ENCODE data around the gene MRPL50.

Gene MRPL50

GRCh38 chr9:101372327-101373118, 25.9 kb downstream of the MRPL50 start:
- no peak for DNase-seq

DNA sequence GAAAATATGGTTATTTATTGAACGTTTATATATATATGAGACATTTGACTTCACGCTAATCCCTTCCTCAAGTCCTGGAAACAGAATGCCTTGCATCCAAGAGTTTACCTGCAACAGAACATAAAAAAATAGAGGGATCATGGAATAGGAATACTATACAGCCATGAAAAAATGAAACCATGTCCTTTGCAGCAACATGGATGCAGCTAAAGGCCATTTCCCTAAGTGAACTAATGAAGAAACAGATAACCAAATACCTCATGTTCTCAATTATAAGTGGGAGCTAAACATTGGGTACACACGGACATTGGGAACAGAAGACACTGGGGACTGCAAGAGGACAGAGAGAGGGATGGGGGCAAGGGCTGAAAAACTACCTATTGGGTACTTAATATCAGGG, 26.6 kb downstream of the MRPL50 start:
- DNase-seq: no peak

GRCh38 chr9:101369884-101370531, 28.4 kb downstream of the MRPL50 start:
- no peak for DNase-seq

DNA sequence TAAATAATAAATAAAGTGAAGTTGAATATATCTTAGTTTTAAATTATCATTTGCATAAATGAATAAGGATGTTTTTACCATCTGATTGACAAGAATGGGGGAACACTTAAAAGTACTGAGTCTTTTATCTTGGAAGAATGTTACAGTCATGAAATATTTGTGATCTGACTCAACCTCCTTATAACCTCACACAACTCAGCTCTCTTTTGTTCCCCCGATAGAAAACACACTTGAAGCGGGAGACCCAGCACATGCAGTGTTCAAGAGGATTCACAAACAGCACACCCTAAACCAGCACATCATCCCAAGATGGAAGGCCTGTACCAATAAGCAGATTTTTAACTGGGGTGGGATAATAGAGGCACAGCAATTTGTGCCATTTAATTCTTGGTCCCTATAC, 29.1 kb downstream of the MRPL50 start:
- DNase-seq: no peak

DNA sequence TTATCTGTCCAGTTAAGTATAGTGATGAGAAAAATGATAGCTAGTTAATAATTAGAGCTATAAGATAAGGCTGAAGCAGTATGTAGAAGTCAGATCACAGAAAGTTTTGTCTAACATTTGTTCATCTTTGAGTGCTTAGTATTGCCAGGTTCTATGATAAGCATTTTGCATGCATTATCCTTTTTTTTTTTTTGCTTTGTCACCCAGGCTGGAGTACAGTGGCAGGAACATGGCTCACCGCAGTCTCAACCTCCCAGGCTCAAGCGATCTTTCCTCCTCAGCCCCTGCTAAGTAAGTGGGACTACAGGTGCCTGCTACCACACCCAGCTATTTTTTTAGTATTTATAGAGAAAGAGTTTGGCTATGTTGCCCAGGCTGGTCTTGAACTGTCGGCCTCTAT, 31.1 kb downstream of the MRPL50 start:
- DNase-seq: no peak

DNA sequence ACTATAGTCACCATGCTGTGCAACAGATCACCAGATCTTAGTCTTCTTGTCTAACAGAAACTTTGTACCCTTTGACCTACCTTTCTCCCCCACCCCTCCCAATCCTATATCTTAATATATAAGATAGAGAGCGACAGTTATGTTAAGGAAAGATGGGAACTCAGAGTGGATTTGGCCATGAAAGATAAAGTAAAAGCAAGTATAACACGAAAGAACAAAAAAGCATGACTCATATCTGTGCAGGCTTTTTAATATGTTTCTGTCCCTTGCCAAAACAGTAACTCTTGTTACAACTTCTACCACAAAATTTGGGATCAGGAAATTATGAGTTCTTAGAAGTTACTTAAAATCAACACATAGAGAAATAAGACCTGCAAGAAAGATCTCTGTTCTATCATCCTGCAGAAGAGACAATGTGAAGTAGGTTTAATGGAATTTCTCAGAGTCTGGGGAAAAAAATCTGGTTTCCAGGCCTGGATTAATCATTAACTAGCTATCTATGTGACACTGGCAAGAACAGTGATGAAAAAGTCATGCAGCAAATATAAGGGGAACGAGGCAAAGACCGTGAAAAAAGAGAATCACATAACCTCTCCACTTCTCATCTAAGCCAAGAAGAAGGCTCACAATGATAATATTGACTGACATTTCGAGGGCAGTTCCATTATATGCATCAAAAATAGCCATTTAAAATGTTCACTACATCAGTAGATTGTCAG, 32.2 kb downstream of the MRPL50 start:
- DNase-seq: no peak

DNA sequence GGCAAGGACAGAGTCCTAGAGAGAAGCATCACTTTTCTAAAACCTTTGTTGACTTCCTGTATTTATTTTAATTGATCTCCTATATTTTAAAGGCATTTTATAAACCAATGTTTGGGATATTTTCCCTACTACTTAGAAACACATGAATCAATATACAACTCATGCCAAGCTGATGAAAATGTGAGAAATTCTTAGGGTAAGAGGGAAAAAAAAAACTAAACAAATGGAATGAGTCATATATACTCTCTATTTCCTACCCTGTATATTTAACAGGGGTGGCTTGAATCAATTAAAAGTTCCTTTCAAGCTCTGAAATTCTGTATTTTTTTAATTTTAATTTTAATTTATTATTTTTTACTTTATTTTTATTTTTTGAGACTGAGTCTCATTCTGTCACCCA, 33.2 kb downstream of the MRPL50 start:
- no peak for DNase-seq

- DNase-seq: no peak
Observed at GRCh38 chr9:101362450-101362849, 36.0 kb downstream of the MRPL50 start.

DNA sequence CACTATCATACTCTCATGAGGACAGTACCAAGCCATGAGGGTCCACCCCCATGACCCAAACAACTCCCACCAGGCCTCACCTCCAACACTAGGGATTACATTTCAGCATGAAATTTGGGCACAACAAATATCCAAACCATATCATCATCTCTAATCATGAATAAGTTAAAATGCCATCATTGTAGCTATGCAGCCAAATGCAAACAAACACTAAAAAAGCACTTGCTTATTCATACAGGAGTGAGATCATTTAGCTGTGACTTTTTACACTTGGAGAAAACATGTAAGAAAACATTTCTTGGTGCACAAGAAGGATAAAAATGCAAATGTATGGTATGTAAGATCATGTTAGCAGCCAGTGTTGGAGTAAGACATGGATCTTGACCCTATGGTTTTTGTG, 37.8 kb downstream of the MRPL50 start:
- DNase-seq: no peak

- DNase-seq: no peak
Observed at GRCh38 chr9:101359679-101360078, 38.7 kb downstream of the MRPL50 start.

GRCh38 chr9:101356619-101357018, 41.8 kb downstream of the MRPL50 start:
- DNase-seq: no peak

- no peak for DNase-seq
Observed at GRCh38 chr9:101354765-101355708, 43.4 kb downstream of the MRPL50 start.

DNA sequence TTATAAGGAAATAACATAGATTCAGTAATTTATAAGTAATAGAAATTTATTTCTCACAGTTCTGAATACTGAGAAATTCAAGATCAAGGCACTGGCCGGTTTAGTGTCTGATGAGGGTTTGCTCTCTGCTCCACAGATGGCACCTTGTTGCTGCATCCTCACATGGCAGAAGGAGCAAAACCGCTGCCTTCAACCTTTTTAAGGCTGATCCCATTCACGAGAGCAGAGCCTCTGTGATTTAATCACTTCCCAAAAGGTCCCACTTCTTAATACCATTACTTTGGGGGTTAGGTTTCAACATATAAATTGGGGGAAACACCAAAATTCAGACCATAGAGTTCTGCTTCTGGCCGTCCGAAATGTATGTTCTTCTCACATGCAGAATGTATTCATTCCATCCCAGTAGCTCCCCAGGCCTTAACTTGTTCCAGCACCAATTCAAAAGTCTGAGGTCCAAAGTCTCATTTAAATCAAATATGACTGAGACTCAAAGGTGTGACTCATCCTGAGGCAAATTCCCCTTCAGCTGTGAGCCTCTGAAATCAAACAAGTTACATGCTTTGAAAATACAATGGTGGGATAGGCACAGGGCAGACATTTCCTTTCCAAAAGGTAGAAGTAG, 44.2 kb downstream of the MRPL50 start:
- DNase-seq: no peak

- DNase-seq: no peak
Observed at GRCh38 chr9:101353683-101354082, 44.7 kb downstream of the MRPL50 start.

DNA sequence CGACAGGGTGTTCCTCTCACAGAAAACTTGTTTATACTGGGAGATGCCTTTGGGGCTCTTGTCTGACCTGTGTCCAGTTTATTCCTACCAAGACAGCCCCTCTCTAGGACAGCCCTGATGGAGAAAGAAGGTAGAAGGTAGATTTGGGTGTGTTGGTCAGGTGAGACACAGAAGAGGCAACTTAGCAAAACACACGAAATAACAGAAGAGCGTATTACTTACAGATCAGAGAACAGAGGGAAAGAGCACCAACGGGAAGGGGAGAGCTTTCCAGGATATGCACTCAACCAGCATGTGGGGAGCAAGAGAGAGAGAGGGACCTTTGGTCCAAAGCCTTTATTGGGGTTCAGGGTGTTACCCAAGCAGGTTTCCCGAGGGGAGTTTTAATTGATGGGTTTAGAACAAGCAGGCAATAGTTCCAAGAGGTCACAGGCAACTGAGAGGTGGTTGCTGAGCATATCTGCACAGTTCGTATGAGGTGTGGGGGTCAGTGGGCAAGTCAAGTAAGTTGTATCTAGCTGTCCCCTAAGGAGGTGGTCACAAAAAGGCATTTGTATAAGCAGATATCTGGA, 45.4 kb downstream of the MRPL50 start:
- no peak for DNase-seq

DNA sequence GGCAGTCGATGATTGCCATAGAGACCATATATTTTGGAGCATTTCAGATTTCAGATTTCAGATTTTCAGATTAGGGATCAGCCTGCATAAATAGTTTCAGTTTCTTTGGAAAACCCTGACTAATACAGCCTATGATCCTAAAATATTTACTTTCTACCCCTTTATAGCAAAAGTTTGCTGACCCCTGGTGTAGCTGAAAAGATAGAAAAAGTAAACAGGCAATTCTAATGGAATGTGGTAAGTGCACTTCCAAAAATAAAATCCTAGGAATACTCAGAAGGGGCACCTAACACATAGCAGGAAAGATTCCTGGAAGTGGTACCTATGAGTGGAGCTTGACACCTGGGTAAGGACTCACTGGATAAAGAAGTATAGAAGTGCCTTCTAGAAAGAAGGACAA, 48.1 kb downstream of the MRPL50 start:
- no peak for DNase-seq

DNA sequence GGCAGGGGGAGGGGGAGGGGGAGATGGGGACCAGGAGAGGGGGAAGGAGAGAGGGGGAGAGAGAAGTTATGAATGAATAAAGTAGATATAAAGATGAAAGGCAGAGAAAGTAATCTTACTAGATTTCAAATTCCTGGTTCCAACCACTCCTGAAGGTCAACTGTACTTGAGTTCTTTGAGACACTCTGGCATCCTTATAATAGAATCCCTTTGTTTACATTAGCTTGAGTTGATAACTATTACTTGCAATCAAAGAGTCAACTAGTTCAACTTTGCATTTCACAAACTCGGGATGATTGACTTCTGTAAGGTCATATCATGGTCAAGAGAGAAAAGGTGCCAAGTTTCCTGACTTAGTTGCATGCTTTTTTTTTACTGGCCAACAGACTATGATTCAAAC, 55.8 kb downstream of the MRPL50 start:
- no peak for DNase-seq

- no peak for DNase-seq
Observed at GRCh38 chr9:101341958-101342357, 56.5 kb downstream of the MRPL50 start.

Measured in T-helper 9 cell (primary cell).